ENCODE data around the gene INPP5A.
"Not testable (repeated sequence)": the region's sequence is repeated elsewhere in the genome, so short reads cannot be mapped to it uniquely, and the experiment has no call there.

INPP5A gene

DNA sequence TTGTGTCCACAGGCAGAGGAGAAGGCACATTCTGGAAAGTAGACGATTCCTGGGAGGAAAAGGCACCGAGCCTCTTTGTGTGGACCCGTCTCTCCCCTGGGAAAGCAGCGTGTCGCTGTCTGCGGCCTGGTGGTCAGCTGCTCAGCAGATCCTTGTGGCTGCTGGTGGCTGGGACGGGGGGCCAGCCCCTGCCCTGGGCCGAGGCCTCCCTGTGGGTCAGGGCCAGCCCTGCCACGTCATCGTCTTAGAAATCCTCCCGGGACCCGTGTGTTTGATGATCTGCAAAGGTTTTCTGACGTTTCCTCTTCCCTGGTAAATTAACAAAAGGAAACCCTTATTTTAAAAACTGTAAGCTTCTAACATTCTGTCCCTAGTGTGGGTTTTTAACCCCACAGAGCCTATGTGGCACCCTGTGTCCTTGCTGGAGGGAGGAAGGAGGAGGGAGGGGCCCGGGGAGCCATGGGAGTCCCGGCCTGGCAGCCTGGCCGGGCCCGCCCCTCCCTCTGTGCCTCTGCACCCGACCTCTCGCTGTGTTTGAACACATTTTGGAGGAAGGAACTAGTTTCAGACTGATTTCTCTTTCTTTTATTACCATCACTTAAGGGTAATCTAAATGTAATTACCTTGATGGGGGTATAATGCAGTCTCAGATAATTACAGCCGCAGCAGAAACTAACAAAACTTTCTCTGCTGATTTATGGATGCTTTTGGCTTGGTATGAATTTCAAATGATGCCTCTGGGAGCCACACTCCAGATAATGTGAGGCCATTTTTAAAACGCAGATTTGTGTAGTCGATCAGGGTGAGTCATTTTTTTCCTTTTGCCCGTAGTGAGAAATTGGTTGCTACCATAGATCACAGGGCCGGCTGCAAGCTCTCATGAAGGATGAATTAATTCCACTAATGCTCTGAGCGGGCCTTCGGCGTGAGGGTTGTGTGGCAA lies 162.8 kb downstream of the INPP5A start:
- H3K4me1 ChIP-seq (ENCODE audit: insufficient read depth, low read length) = no peaks in the 10 kb centered on the region
- no peak overlapping the region for H3K4me3 ChIP-seq (ENCODE audit: low read length)
- no peak overlapping the region for H3K9ac ChIP-seq (ENCODE audit: low read depth, low read length)
- 89% methylated on average over 25 of the region's 27 CpGs for WGBS
- 0 out of 2 replicates have a peak, but pooled peaks cover 4% of the 10 kb centered on the region for H3K9me3 ChIP-seq (ENCODE audit: insufficient read depth, low read depth, low read length)
- H3K27me3 ChIP-seq (ENCODE audit: insufficient read depth, low read length) = no peaks in the 10 kb centered on the region
- H3K27ac ChIP-seq (ENCODE audit: low read depth, low read length) = no peak overlapping the region
- no peaks in the 10 kb centered on the region for H3K36me3 ChIP-seq (ENCODE audit: insufficient read depth, low read length)

DNA sequence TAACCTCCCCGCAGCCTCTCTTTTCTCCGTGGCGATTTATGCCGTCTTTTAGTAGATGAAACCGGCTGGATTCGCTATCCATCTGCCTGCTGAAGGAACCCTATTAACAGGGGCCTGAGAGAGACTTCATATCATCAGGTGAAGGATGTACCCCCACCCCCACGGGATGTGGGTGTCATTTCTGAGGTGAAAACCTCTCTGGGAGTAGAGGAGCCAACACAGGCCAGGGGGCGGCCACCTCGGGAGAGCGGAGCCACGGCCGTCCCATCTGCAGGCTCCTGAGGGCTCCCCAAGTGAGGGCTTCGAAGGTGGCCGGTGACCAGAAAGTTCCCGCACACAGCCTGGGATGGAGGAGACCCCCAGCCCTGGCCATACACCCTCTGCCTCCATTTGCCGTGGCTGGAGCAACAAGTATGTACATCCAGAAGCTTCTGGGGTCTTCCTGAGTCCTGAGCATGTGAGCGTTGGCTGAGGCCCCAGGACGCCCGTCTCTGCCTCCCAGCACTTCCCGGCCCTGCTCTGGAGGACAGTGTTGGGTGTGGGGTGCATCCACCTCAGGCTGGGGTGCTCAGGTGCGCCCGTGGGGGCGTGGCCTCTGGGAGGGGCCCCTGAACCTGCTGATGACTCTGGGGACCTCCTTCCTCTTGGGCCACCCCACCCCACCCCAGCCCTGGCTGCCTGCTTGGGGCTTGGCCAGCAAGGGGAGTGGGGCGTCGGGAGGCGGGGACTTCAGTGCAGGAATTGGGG lies 163.7 kb downstream of the INPP5A start:
- no peaks in the 10 kb centered on the region for H3K27me3 ChIP-seq (ENCODE audit: insufficient read depth, low read length)
- no peak overlapping the region for H3K27ac ChIP-seq (ENCODE audit: low read depth, low read length)
- no peak overlapping the region for H3K4me3 ChIP-seq (ENCODE audit: low read length)
- H3K9me3 ChIP-seq (ENCODE audit: insufficient read depth, low read depth, low read length) = peaks cover 12% of the 10 kb centered on the region
- 95% methylated on average over 26 of the region's 26 CpGs for WGBS
- H3K4me1 ChIP-seq (ENCODE audit: insufficient read depth, low read length) = no peaks in the 10 kb centered on the region
- peaks cover under 1% of the 10 kb centered on the region; the same call in 1 of the 2 replicates for H3K36me3 ChIP-seq (ENCODE audit: insufficient read depth, low read length)
- no peak overlapping the region for H3K9ac ChIP-seq (ENCODE audit: low read depth, low read length)

DNA sequence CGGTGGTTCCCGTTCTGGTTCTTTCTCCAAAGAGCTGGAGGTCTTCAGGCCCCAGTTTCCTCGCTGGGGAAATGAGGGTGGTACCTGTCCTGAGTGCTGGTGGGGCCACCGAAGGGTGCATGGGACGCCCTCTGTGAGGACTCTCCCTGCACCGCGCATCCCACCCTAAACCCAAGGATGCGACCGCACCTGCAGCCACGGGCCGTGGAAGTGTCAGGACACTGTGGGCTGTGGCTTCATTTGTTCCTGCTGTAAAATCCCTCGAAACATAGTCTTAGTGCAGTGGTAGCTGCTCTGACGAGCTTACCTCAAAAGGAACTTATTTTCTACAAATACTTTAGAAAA lies 164.2 kb downstream of the INPP5A start:
- Histone ChIP-seq H3K27me3 (ENCODE audit: insufficient read depth, low read length) (no peaks in the 10 kb centered on the region), H3K36me3 (ENCODE audit: insufficient read depth, low read length) (peaks cover 3% of the 10 kb centered on the region; the same call in 1 of the 2 replicates), H3K4me3 (ENCODE audit: low read length) (no peak overlapping the region), H3K9me3 (ENCODE audit: insufficient read depth, low read depth, low read length) (peaks cover 15% of the 10 kb centered on the region), H3K4me1 (ENCODE audit: insufficient read depth, low read length) (no peaks in the 10 kb centered on the region), H3K9ac (ENCODE audit: low read depth, low read length) (no peak overlapping the region), H3K27ac (ENCODE audit: low read depth, low read length) (no peak overlapping the region)
- 95% methylated on average over 12 of the region's 13 CpGs for WGBS

DNA sequence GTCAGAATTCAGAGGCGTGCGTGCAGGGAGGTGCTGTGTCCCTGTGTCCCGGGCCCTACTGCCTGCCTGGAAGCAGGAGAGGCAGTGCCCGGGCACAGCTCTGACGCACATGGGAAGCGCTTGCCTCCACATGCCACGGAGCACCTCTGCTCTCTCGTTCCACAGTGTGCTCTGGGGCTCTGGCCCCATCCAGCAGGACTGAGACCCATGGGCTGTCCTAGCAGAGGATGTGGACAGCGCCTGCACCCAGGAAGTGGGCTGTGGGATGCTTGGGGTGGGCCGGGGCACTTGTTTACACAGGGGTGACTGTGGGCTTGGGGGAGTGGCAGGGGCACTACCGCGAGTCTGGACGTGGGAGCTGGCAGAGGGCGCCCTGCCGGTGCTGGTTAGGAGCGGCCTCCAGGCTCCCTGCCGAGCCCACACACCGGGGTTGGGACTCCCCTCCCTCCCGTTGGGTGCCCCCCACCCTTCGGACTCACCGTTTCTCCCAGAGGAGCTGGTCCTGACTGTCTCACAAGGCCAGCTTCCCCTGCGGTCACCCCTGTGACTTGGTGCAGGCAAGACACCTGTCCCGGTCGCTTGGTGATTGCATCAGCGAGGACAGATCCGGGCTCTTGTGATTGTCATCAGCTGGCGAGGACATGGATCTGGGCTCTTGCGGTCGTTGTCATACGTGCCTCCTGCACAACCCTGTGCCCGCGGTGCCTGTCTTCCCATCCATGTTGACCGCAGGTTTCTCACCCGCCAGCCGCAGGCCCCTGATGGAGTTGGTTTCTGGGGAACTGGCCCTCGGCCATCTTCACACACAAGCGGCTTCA lies 165.2 kb downstream of the INPP5A start:
- Histone ChIP-seq H3K9me3 (ENCODE audit: insufficient read depth, low read depth, low read length) (peaks cover 15% of the 10 kb centered on the region), H3K9ac (ENCODE audit: low read depth, low read length) (no peak overlapping the region), H3K27ac (ENCODE audit: low read depth, low read length) (no peak overlapping the region), H3K4me1 (ENCODE audit: insufficient read depth, low read length) (no peaks in the 10 kb centered on the region), H3K4me3 (ENCODE audit: low read length) (no peak overlapping the region), H3K36me3 (ENCODE audit: insufficient read depth, low read length) (peaks cover 4% of the 10 kb centered on the region; the same call in 1 of the 2 replicates), H3K27me3 (ENCODE audit: insufficient read depth, low read length) (no peaks in the 10 kb centered on the region)
- WGBS = 96% methylated on average over 37 of the region's 37 CpGs

DNA sequence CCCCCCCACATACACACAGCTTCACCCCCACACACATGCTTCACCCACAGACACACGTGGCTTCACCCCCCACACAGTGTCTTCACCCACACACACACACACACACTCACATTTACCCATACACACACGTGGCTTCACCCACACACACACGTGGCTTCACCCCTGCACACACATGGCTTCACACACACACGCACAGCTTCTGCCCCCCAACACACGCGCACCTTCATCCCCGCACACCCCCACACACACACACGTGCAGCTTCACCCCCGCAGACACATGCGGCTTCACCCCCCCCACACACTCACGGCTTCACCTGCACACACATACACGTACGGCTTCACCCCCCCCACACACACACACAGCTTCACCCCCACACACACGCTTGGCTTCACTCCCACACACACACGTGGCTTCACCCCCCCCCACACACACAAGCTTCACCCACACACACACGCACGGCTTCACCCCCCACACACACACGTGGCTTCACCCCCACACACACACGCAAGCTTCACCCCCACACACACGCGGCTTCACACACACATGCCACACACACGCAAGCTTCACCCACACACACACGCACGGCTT lies 165.9 kb downstream of the INPP5A start:
- no peak overlapping the region for H3K9ac ChIP-seq (ENCODE audit: low read depth, low read length)
- 93% methylated on average over 20 of the region's 24 CpGs for WGBS
- H3K27me3 ChIP-seq (ENCODE audit: insufficient read depth, low read length) = no peaks in the 10 kb centered on the region
- H3K4me1 ChIP-seq (ENCODE audit: insufficient read depth, low read length) = no peaks in the 10 kb centered on the region
- peaks cover 4% of the 10 kb centered on the region; the same call in 1 of the 2 replicates for H3K36me3 ChIP-seq (ENCODE audit: insufficient read depth, low read length)
- no peak overlapping the region for H3K4me3 ChIP-seq (ENCODE audit: low read length)
- peaks cover 15% of the 10 kb centered on the region for H3K9me3 ChIP-seq (ENCODE audit: insufficient read depth, low read depth, low read length)
- H3K27ac ChIP-seq (ENCODE audit: low read depth, low read length) = no peak overlapping the region

DNA sequence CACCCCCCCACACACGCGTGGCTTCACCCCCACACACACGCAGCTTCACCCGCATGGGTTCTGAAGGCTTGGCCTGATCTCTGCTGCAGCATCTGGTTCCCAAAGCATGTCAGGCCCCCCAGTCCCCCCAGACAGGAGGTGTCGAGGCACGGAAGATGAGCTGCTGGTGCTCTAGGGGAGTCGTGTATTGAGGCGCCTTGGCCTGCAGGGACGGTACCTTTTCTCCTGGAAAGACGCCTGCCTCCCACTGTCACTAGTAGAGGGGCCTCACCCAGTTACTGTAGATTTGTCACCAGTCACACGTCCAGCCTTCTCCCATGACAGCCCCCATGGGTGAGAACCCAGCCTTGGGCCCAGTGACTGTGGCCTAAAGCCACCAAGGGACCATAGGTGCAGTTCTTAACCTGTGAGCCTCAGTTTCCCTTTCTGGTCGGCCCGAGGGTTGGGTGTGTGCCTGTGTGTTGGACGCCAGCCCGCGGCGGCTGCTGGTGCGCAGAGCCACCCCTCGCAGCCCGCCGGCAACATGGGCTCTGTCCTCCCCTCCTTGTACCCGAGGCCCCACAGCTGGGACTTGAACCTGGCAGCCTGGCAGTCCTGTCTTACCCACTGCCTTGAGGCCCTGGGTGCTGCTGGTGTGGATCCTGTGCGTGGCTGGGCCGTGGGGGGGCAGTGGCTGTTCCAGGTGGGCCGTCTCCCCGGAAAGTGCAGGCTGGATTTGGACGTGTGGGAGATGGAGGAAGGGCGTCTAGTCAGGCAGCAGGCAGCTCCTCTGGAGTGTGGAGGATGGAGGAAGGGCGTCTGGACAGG lies 166.6 kb downstream of the INPP5A start:
- Histone ChIP-seq H3K9ac (ENCODE audit: low read depth, low read length) (no peak overlapping the region), H3K4me1 (ENCODE audit: insufficient read depth, low read length) (no peaks in the 10 kb centered on the region), H3K27ac (ENCODE audit: low read depth, low read length) (no peak overlapping the region), H3K9me3 (ENCODE audit: insufficient read depth, low read depth, low read length) (peaks cover 15% of the 10 kb centered on the region), H3K36me3 (ENCODE audit: insufficient read depth, low read length) (peaks cover 4% of the 10 kb centered on the region; the same call in 1 of the 2 replicates), H3K4me3 (ENCODE audit: low read length) (no peak overlapping the region), H3K27me3 (ENCODE audit: insufficient read depth, low read length) (no peaks in the 10 kb centered on the region)
- 96% methylated on average over 29 of the region's 29 CpGs for WGBS

DNA sequence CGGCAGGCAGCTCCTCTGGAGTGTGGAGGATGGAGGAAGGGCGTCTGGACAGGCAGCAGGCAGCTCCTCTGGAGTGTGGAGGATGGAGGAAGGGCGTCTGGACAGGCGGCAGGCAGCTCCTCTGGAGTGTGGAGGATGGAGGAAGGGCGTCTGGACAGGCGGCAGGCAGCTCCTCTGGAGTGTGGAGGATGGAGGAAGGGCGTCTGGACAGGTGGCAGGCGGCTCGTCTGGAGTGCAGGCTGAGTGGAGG lies 167.2 kb downstream of the INPP5A start:
- H3K9ac ChIP-seq (ENCODE audit: low read depth, low read length); H3K27ac ChIP-seq (ENCODE audit: low read depth, low read length); H3K27me3 ChIP-seq (ENCODE audit: insufficient read depth, low read length); H3K4me3 ChIP-seq (ENCODE audit: low read length); H3K36me3 ChIP-seq (ENCODE audit: insufficient read depth, low read length); H3K4me1 ChIP-seq (ENCODE audit: insufficient read depth, low read length): not testable (repeated sequence)
- peaks cover 15% of the 10 kb centered on the region for H3K9me3 ChIP-seq (ENCODE audit: insufficient read depth, low read depth, low read length)
- 89% methylated on average over 8 of the region's 9 CpGs for WGBS

DNA sequence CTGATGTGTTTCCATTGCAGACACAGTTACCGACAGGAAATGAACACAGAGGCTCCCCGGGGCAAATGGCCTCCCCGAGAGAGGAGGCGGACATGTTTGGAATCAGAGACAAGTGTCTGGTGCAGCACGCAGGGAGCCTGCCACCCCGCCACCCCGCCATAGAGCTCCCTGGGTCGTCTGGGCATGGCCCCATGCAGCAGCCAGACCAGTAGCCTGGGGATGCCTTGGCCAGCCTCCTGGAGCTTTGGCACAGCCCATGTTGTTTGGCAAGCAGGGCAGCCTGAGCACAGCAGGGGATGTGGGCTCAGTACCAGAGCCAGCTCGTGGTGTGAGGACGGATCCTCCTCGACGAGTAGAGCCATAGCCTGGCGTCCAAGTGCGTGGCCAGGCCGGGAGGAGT lies 167.6 kb downstream of the INPP5A start:
- Histone ChIP-seq H3K4me1 (ENCODE audit: insufficient read depth, low read length) (no peaks in the 10 kb centered on the region), H3K9me3 (ENCODE audit: insufficient read depth, low read depth, low read length) (peaks cover 15% of the 10 kb centered on the region), H3K9ac (ENCODE audit: low read depth, low read length) (no peak overlapping the region), H3K4me3 (ENCODE audit: low read length) (no peak overlapping the region), H3K27me3 (ENCODE audit: insufficient read depth, low read length) (no peaks in the 10 kb centered on the region), H3K36me3 (ENCODE audit: insufficient read depth, low read length) (peaks cover 4% of the 10 kb centered on the region; the same call in 1 of the 2 replicates), H3K27ac (ENCODE audit: low read depth, low read length) (no peak overlapping the region)
- 94% methylated on average over 15 of the region's 15 CpGs for WGBS

DNA sequence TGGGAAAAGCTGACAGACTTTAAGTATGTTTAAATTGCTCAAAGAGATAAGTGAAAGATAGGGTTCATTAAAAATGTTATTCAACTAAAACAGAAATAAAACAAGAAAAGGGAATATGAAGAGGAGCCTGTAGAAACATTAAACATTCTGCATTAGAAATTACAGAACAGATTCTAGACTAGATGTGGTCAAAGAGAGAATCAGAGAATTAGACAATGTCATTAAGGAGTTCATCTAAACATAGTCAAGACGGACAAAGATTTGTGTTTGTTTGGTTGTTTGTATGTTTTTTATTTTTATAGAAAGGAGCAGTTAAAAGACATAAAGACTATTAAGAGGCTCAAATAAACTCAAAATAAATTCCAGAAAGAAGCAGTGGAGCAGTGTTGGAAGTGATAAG lies 168.4 kb downstream of the INPP5A start:
- Histone ChIP-seq H3K9me3 (ENCODE audit: insufficient read depth, low read depth, low read length) (peaks cover 15% of the 10 kb centered on the region), H3K4me1 (ENCODE audit: insufficient read depth, low read length) (no peaks in the 10 kb centered on the region), H3K27me3 (ENCODE audit: insufficient read depth, low read length) (no peaks in the 10 kb centered on the region), H3K36me3 (ENCODE audit: insufficient read depth, low read length) (peaks cover 4% of the 10 kb centered on the region; the same call in 1 of the 2 replicates), H3K9ac (ENCODE audit: low read depth, low read length) (no peak overlapping the region), H3K4me3 (ENCODE audit: low read length) (no peak overlapping the region), H3K27ac (ENCODE audit: low read depth, low read length) (no peak overlapping the region)
- 92% methylated on average over 1 of the region's 1 CpG for WGBS

DNA sequence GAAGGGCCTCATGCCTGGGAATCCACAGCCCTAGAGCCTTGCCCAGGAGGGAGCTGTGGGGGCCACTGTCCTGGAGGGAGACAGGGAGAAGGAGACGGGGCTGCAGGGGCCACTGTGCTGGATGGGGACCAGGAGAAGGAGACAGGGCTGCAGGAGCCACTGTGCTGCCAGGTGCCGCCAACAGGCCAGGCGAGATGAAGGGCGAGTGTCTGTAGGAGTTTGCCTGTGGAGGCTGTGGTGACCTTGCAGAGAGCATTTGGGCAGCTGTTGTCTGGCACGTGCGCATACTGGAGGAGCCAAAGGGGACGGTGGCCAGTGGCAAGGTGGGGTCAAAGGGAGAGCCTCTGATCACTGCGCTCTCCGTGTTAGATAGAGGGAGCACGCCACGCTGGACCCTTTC lies 169.1 kb downstream of the INPP5A start:
- 97% methylated on average over 11 of the region's 11 CpGs for WGBS
- Histone ChIP-seq H3K27ac (ENCODE audit: low read depth, low read length) (no peak overlapping the region), H3K36me3 (ENCODE audit: insufficient read depth, low read length) (peaks cover 4% of the 10 kb centered on the region; the same call in 1 of the 2 replicates), H3K9me3 (ENCODE audit: insufficient read depth, low read depth, low read length) (peaks cover 15% of the 10 kb centered on the region), H3K4me1 (ENCODE audit: insufficient read depth, low read length) (no peaks in the 10 kb centered on the region), H3K9ac (ENCODE audit: low read depth, low read length) (no peak overlapping the region), H3K27me3 (ENCODE audit: insufficient read depth, low read length) (no peaks in the 10 kb centered on the region), H3K4me3 (ENCODE audit: low read length) (no peak overlapping the region)

Data from HUES64 (cell line).